Epithelial cell of esophagus (primary cell): Measurements from ENCODE around the gene KIF1B.
"Not testable (repeated sequence)": the region's sequence is repeated elsewhere in the genome, so short reads cannot be mapped to it uniquely, and the experiment has no call there.

Experiments used
- DNase-seq: peaks from one replicate; pipeline ENCODE4 v3.0.0; 2010; ENCODE audit warnings: low read depth
- H3K4me3 ChIP-seq: 2 replicates; pipeline ENCODE4 v1.5.1; 2011; ENCODE audit warnings: mild to moderate bottlenecking, low read length, control low read depth
- TF ChIP-seq, protein P1 (sequence below): IDR thresholded peaks from 2 replicates; pipeline ENCODE4 v1.5.1; 2011; ENCODE audit warnings: low read depth, mild to moderate bottlenecking, low read length, control low read depth, inconsistent platforms; ENCODE audit not compliant: insufficient read depth; ENCODE audit errors: missing control alignments

The KIF1B gene

DNA sequence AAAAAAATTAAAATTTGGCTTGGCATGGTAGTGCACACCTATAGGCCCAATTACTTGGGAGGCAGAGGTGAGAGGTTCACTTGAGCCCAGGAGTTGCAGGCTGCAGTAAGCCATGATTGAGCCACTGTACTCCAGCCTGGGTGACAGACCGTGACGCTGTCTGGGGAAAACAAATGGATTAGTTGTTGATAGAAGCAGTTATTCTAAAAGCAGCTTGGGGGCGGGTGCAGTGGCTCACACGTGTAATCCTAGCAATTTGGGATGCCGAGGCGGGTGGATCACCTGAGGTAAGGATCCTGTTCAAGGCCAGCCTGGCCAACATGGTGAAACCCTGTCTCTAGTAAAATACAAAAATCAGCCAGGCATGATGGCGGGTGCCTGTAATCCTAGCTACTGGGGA lies 40.3 kb downstream of the KIF1B start:
- no peak for DNase-seq
- H3K4me3 ChIP-seq: no peak overlapping the region
- TF ChIP-seq, protein P1, sequence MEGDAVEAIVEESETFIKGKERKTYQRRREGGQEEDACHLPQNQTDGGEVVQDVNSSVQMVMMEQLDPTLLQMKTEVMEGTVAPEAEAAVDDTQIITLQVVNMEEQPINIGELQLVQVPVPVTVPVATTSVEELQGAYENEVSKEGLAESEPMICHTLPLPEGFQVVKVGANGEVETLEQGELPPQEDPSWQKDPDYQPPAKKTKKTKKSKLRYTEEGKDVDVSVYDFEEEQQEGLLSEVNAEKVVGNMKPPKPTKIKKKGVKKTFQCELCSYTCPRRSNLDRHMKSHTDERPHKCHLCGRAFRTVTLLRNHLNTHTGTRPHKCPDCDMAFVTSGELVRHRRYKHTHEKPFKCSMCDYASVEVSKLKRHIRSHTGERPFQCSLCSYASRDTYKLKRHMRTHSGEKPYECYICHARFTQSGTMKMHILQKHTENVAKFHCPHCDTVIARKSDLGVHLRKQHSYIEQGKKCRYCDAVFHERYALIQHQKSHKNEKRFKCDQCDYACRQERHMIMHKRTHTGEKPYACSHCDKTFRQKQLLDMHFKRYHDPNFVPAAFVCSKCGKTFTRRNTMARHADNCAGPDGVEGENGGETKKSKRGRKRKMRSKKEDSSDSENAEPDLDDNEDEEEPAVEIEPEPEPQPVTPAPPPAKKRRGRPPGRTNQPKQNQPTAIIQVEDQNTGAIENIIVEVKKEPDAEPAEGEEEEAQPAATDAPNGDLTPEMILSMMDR: no peak

DNA sequence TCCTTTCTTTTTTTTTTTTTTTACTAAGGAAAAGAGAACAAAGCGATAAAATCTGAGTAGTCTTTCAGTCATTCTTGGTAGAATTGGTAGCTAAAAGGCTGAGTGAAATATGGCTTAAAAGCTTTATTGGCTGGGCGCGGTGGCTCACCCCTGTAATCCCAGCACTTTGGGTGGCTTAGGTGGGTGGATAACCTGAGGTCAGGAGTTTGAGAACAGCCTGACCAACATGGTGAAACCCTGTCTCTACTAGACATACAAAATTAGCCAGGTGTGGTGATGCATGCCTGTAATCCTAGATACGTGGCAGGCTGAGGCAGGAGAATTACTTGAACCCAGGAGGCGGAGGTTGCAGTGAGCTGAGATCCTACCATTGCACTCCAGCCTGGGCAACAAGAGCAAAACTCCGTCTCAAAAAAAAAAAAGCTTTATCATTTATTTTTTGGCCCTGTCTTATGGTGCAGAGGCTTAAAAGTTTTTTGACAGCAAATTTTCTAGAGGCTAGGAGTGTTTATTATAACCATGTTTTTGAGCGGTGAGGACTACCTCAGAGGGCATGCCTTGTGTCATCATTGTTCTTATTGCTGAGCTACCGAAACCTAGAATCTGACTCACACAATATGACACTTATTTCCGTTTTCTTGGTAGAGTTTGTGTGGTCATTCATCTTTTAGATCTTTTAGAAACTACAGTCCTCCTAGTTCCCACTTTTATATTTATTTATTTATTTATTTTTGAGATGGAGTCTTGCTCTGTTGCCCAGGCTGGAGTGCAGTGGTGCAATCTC lies 41.1 kb downstream of the KIF1B start:
- H3K4me3 ChIP-seq: not testable (repeated sequence)
- DNase-seq: peak; percentile 80

DNA sequence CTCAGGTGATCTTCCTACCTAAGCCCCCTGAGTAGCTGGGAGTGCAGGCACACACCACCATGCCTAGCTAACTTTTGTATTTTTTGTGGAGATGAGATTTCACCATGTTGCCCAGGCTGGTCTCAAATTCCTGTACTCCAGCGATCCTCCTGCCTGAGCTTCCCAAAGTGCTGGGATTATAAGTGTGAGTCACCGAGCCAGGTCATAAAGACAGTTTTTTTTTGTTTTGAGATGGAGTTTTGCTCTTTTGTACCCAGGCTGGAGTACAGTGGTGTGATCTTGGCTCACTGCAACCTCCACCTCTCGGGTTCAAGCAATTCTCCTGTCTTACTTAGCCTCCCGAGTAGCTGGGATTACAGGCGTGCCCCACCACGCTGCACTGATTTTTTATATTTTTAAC lies 42.1 kb downstream of the KIF1B start:
- DNase-seq: peak; percentile 78

DNA sequence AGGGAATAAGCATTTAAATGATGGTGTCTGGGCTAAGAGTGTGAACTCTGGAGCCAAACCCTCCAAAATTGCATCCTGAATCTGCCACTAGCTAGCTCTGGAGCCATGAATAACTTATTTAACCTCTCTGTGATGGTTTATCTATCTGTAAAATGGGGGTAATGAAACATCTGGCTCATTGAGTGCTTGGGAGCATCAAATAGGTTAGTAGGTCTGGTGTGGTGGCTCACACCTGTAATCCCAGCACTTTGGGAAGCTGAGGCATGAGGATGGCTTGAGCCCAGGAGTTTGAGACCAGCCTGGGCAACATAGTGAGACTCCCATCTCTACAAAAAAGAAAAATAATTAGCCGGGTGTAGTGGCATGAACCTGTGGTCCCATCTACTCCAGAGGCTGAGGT lies 42.8 kb downstream of the KIF1B start:
- DNase-seq: no peak
- TF ChIP-seq, protein P1: no peak
- H3K4me3 ChIP-seq: no peak overlapping the region

More for the DNA sequence above, 42.1 kb downstream of the KIF1B start:
- TF ChIP-seq, protein P1: no peak
- no peak overlapping the region for H3K4me3 ChIP-seq

DNA sequence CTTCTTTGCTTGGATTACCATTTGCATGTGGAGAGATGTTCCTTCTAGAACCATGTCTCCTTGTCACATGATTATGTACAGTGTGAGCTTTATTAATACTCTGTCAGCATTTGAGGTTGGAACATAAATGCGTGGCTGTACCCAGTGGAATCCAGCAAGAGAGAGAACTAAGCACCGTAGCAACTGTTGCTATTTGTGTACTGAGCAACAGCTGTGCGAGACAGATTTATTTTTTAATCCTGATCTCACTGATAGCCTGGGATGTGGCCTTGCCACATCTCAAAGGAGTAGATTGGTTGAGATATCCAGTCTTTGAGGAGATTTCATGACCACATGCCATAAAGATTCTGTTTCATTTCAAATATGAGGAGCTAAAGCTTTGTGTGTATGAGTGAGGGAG lies 43.4 kb downstream of the KIF1B start:
- DNase-seq: peak; percentile 38
- H3K4me3 ChIP-seq: no peak overlapping the region
- TF ChIP-seq, protein P1: no peak

DNA sequence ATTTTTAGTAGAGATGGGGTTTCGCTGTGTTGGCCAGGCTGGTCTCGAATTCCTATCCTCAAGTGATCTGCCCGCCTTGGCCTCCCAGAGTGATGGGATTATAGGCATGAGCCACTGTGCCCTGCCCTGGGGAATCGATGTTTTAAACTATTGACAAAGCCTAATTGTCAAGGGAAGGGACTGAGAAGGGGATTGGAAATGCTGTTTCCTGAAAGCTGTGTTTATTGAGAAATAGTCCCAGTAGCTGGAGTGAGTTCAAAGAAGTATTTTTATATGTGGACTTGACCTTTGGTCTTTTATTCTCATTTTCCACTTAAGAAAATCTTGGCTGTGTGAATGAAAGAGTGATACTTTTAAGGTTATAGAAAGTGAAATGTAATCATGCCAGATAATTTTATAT lies 47.5 kb downstream of the KIF1B start:
- H3K4me3 ChIP-seq: no peak overlapping the region
- TF ChIP-seq, protein P1: no peak
- DNase-seq: no peak

DNA sequence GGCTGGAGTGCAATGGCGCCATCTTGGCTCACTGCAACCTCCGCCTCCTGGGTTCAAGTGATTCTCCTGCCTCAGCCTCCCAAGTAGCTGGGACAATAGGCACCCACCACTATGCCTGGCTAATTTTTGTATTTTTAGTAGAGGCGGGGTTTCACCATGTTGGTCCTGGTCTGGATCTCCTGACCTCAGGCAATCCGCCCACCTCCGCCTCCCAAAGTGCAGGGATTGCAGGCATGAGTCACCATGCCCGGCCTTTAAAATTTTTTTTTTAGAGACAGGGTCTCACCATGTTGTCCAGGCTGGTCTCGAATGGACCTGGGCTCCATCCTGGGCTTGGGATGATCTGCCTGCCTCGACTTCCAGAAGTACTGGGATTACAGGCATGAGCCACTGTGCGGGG lies 49.2 kb downstream of the KIF1B start:
- DNase-seq, H3K4me3 ChIP-seq: not testable (repeated sequence)

DNA sequence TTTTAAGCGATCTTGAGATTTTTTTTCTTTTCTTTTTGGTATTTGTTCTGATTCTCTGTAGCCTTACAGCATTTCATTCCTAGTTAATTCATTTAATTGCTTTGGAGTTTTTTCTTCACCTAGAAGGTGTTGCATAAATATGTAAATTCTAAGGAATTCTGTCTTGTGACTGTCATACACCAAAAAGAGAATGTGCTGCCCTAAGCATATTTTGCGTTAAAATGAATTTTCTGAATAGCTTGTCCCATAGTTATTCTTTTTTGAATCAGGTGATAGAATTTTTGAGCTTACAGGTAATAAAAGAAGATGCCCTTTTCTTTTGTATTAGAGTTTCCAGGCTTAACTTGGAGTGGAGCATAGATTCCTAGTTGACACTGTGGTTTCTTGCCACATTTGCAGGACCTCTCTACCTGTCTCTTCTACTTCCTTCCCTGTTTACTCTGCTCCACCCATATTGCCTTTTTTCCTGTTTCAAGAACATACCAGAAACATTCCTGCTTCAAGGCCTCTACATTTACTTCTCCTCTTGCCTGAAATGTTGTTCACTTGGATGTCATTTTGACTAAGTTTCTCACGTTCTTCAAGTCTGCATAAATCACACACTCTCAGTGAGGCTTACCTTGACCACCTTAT lies 53.2 kb downstream of the KIF1B start:
- DNase-seq: no peak
- no peak overlapping the region for H3K4me3 ChIP-seq
- TF ChIP-seq, protein P1: no peak
